Bronchial epithelial cell (primary cell): ENCODE results near the gene UBE2O. TPM values are rescaled to one million over a fixed set of nuclear protein-coding genes. Genes with fewer than 3 reads are reported as not detected.

Experiments
- DNase-seq: peaks from one replicate; pipeline ENCODE4 v3.0.0-alpha.2; 2010; ENCODE audit warnings: low read depth
- FAIRE-seq: peaks from 2 replicates; lab custom pipeline; 2011; peaks lifted over from hg19 to GRCh38; lab: Jason Lieb, UNC
- H3K27me3 ChIP-seq: 2 replicates; pipeline ENCODE4 v1.5.1; 2011; ENCODE audit warnings: low read length; ENCODE audit not compliant: control insufficient read depth, insufficient read depth
- H3K36me3 ChIP-seq: 2 replicates; pipeline ENCODE4 v1.5.1; 2011; ENCODE audit warnings: low read length; ENCODE audit not compliant: control insufficient read depth, insufficient read depth
- H3K4me3 ChIP-seq: 2 replicates; pipeline ENCODE4 v1.5.1; 2011; ENCODE audit warnings: mild to moderate bottlenecking, low read depth, low read length, control low read depth
- CTCF ChIP-seq: IDR thresholded peaks from 2 replicates; pipeline ENCODE4 v1.5.1; 2011; ENCODE audit warnings: mild to moderate bottlenecking, moderate library complexity, low read length, control low read depth, inconsistent platforms; ENCODE audit not compliant: insufficient read depth, severe bottlenecking
- total RNA-seq: library from RNA; depleted of rRNA; stranded (reverse); fragments of >200 nt; gene quantifications from 2 replicates; pipeline ENCODE4 v1.2.1, GENCODE V29; 2014

Gene UBE2O
- total RNA-seq, 1 donor from 2014 or later = 15.8 TPM

- Histone ChIP-seq H3K4me3 (no peak overlapping the region), H3K27me3 (no peaks in the 10 kb centered on the region), H3K36me3 (peaks cover 36% of the 10 kb centered on the region)
- TF ChIP-seq CTCF = no peak
- FAIRE-seq (peak; percentile 13), DNase-seq (no peak)
Measured at GRCh38 chr17:76472726-76473125, 19.8 kb upstream of the UBE2O start.

- H3K4me3 ChIP-seq = no peak overlapping the region
- FAIRE-seq (no peak), DNase-seq (no peak)
- H3K27me3 ChIP-seq = no peaks in the 10 kb centered on the region
- H3K36me3 ChIP-seq = peaks cover 34% of the 10 kb centered on the region
- no peak for TF ChIP-seq CTCF
Measured at GRCh38 chr17:76472258-76472645, 19.3 kb upstream of the UBE2O start.

GRCh38 chr17:76471498-76472257 lies 18.7 kb upstream of the UBE2O start:
- no peak overlapping the region for H3K4me3 ChIP-seq
- no peak for FAIRE-seq
- no peaks in the 10 kb centered on the region for H3K27me3 ChIP-seq
- no peak for DNase-seq
- H3K36me3 ChIP-seq = peaks cover 34% of the 10 kb centered on the region
- TF ChIP-seq CTCF = no peak

GRCh38 chr17:76469991-76470739 lies 17.2 kb upstream of the UBE2O start:
- H3K27me3 ChIP-seq = no peaks in the 10 kb centered on the region
- no peak for DNase-seq
- no peak for TF ChIP-seq CTCF
- no peak for FAIRE-seq
- no peak overlapping the region for H3K4me3 ChIP-seq
- H3K36me3 ChIP-seq = peaks cover 30% of the 10 kb centered on the region

- Histone ChIP-seq H3K4me3 (no peak overlapping the region), H3K27me3 (no peaks in the 10 kb centered on the region), H3K36me3 (peaks cover 24% of the 10 kb centered on the region)
- DNase-seq (no peak), FAIRE-seq (no peak)
- TF ChIP-seq CTCF = no peak
Measured at GRCh38 chr17:76469076-76469990, 16.4 kb upstream of the UBE2O start.
